ENCODE measurements around the gene LIPC. TPM values are rescaled to one million over a fixed set of nuclear protein-coding genes. Genes with fewer than 3 reads are reported as not detected.

The LIPC gene
- polyA plus RNA-seq, 3 donors = 0.37 TPM; not detected in 2

DNA sequence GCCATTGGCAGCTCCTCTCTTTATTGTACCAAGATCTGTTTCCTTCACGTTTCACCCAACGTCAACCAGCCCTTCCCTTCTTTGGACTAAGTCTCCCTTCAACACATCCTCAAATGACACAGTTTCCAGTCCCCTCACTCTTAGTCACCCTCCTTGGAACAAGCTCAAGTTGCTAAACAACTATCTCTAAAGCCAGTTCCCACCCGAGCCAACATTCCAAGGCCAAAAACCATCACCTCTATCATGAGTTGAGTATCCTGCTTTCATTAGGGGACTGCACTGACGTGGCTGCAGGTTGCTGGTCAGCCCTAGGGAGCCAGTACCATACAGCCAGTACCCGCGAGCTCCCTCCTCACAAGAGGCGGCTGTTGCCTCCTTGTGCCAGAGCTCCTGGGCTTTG lies 73.8 kb downstream of the LIPC start:
- Histone ChIP-seq H3K4me2 (replicated peaks; ENCODE audit: extremely low read depth, low read length, poor library complexity, severe bottlenecking) (no peak overlapping the region), H2AFZ (ENCODE audit: insufficient read depth, low read depth, low read length, poor library complexity, severe bottlenecking) (no peak overlapping the region)
- WGBS (ENCODE audit: insufficient coverage) = 92% methylated on average over 3 of the region's 7 CpGs

DNA sequence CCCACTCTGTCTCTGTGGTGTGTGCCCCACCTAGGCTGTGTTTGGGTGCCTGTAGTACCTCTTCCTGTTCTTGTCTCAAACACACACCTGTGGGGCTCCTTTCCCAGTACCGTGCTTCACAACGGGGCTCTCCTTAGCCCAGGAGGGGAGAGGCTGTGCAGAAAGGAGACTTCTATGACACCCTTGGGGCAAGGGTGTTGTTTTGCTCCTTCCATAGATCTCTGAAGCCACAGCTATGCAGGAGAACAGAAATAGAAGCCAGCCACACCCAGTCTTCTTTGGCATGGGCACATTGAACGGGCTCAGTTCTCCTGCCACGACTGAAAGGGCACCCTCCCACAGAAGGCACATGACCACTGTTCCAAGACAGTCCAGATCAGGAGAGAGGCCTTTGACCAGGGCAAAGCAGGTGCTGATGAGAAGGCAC lies 74.3 kb downstream of the LIPC start:
- H3K4me2 ChIP-seq (replicated peaks; ENCODE audit: extremely low read depth, low read length, poor library complexity, severe bottlenecking) = no peak overlapping the region
- TF ChIP-seq, protein P1, sequence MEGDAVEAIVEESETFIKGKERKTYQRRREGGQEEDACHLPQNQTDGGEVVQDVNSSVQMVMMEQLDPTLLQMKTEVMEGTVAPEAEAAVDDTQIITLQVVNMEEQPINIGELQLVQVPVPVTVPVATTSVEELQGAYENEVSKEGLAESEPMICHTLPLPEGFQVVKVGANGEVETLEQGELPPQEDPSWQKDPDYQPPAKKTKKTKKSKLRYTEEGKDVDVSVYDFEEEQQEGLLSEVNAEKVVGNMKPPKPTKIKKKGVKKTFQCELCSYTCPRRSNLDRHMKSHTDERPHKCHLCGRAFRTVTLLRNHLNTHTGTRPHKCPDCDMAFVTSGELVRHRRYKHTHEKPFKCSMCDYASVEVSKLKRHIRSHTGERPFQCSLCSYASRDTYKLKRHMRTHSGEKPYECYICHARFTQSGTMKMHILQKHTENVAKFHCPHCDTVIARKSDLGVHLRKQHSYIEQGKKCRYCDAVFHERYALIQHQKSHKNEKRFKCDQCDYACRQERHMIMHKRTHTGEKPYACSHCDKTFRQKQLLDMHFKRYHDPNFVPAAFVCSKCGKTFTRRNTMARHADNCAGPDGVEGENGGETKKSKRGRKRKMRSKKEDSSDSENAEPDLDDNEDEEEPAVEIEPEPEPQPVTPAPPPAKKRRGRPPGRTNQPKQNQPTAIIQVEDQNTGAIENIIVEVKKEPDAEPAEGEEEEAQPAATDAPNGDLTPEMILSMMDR (IDR thresholded peaks at IDR 0.05) = no peak
- H3K9ac ChIP-seq (ENCODE audit: insufficient read depth, low read length, poor library complexity, severe bottlenecking) = no peak overlapping the region
- no peak overlapping the region for H3K4me3 ChIP-seq (replicated peaks in 1 of 3; ENCODE audit: low read depth in 2 of 3, low read length in 3 of 3)
- intact Hi-C loops (cut with micrococcal nuclease) = no loop called here
- peaks cover 25% of the 10 kb centered on the region for H3K4me1 Mint-ChIP-seq
- no peak overlapping the region for H2AFZ ChIP-seq (ENCODE audit: insufficient read depth, low read depth, low read length, poor library complexity, severe bottlenecking)
- H3K4me3 Mint-ChIP-seq = no peak overlapping the region
- H3K4me1 ChIP-seq (ENCODE audit: control insufficient read depth in 1 of 2, insufficient read depth in 2 of 2, low read length in 2 of 2) = peaks cover 18 to 22% of the 10 kb centered on the region in 2 donors
- H3K36me3 ChIP-seq (replicated peaks in 1 of 2; ENCODE audit: control insufficient read depth in 1 of 2, insufficient read depth in 2 of 2, low read length in 2 of 2) = no peaks in the 10 kb centered on the region
- WGBS (ENCODE audit: insufficient coverage) = 84% methylated on average over 3 of the region's 4 CpGs
- peak overlapping the region; percentile 57 to 95 (median 88) for H3K27ac Mint-ChIP-seq
- no peaks in the 10 kb centered on the region for H4K20me1 ChIP-seq (ENCODE audit: insufficient read depth, low read length)
- peaks cover 5 to 7% of the 10 kb centered on the region in 2 donors for H3K36me3 Mint-ChIP-seq
- no peak for DNase-seq
- H3K9me3 Mint-ChIP-seq = peaks cover 17 to 21% (median 20%) of the 10 kb centered on the region in 7 donors
- peaks cover 0 to 14% of the 10 kb centered on the region in 2 donors for H3K9me3 ChIP-seq (replicated peaks in 1 of 2; ENCODE audit: control insufficient read depth in 1 of 2, insufficient read depth in 1 of 2, low read length in 2 of 2)
- peak overlapping the region; percentile 61 to 79 for H3K27ac ChIP-seq (ENCODE audit: low read depth in 1 of 2, low read length in 2 of 2)
- no peaks in the 10 kb centered on the region for H3K79me2 ChIP-seq (ENCODE audit: insufficient read depth, low read length)
- H3K27me3 ChIP-seq (ENCODE audit: control insufficient read depth in 2 of 2, insufficient read depth in 2 of 2, low read length in 2 of 2) = no peaks in the 10 kb centered on the region
- peaks cover 1 to 3% (median 3%) of the 10 kb centered on the region in 3 donors for H3K27me3 Mint-ChIP-seq (ENCODE audit: low read depth in 3 of 3)

More for the DNA sequence above, 73.8 kb downstream of the LIPC start:
- H3K4me1 Mint-ChIP-seq = peaks cover 23% of the 10 kb centered on the region
- peak in 1 of 3 donors; percentile 23 for DNase-seq
- H3K4me3 Mint-ChIP-seq = no peak overlapping the region
- Histone ChIP-seq H3K36me3 (replicated peaks in 1 of 2; ENCODE audit: control insufficient read depth in 1 of 2, insufficient read depth in 2 of 2, low read length in 2 of 2) (no peaks in the 10 kb centered on the region), H3K27ac (ENCODE audit: low read depth in 1 of 2, low read length in 2 of 2) (no peak overlapping the region), H4K20me1 (ENCODE audit: insufficient read depth, low read length) (no peaks in the 10 kb centered on the region), H3K4me3 (replicated peaks in 1 of 3; ENCODE audit: low read depth in 2 of 3, low read length in 3 of 3) (no peak overlapping the region), H3K9me3 (replicated peaks in 1 of 2; ENCODE audit: control insufficient read depth in 1 of 2, insufficient read depth in 1 of 2, low read length in 2 of 2) (peaks cover 0 to 14% of the 10 kb centered on the region in 2 donors), H3K79me2 (ENCODE audit: insufficient read depth, low read length) (no peaks in the 10 kb centered on the region), H3K4me1 (ENCODE audit: control insufficient read depth in 1 of 2, insufficient read depth in 2 of 2, low read length in 2 of 2) (peaks cover 18 to 21% of the 10 kb centered on the region in 2 donors), H3K9ac (ENCODE audit: insufficient read depth, low read length, poor library complexity, severe bottlenecking) (no peak overlapping the region), H3K27me3 (ENCODE audit: control insufficient read depth in 2 of 2, insufficient read depth in 2 of 2, low read length in 2 of 2) (no peaks in the 10 kb centered on the region)
- H3K27ac Mint-ChIP-seq = peak overlapping the region in 3 of 7 donors; percentile 52 to 95 (median 60)
- TF ChIP-seq, protein P1 (IDR thresholded peaks at IDR 0.05) = no peak
- intact Hi-C loops (cut with micrococcal nuclease) = no loop called here
- peaks cover 17 to 21% (median 20%) of the 10 kb centered on the region in 7 donors for H3K9me3 Mint-ChIP-seq
- H3K27me3 Mint-ChIP-seq (ENCODE audit: low read depth in 3 of 3) = peaks cover 1 to 3% (median 3%) of the 10 kb centered on the region in 3 donors
- peaks cover 5 to 7% of the 10 kb centered on the region in 2 donors for H3K36me3 Mint-ChIP-seq

All from CD14-positive monocyte (primary cell).